Neuronal stem cell (in vitro differentiated cells): Measurements from ENCODE around the gene SYT14.

Experiments
- DNase-seq: peaks from one replicate; pipeline ENCODE4 v3.0.0-alpha.2; 2013; ENCODE audit warnings: low spot score
- H2AFZ ChIP-seq: one replicate; pipeline ENCODE4 v1.6.1; 2013; ENCODE audit warnings: mild to moderate bottlenecking, low read length, inconsistent platforms
- H2AK5ac ChIP-seq: 2 replicates; pipeline ENCODE4 v1.6.1; 2013; ENCODE audit warnings: low read depth, mild to moderate bottlenecking, inconsistent platforms, low read length, moderate library complexity, mixed read lengths
- H2BK120ac ChIP-seq: 2 replicates; pipeline ENCODE4 v1.6.1; 2013; ENCODE audit warnings: low read depth, mild to moderate bottlenecking, inconsistent platforms, low read length, moderate library complexity, mixed read lengths
- H2BK12ac ChIP-seq: one replicate; pipeline ENCODE4 v1.6.1; 2013; ENCODE audit warnings: low read length, inconsistent platforms
- H2BK15ac ChIP-seq: 2 replicates; pipeline ENCODE4 v1.6.1; 2013; ENCODE audit warnings: mild to moderate bottlenecking, low read length, inconsistent platforms, mixed read lengths
- H2BK5ac ChIP-seq: one replicate; pipeline ENCODE4 v1.6.1; 2013; ENCODE audit warnings: inconsistent platforms, mild to moderate bottlenecking, low read length, moderate library complexity
- H3K14ac ChIP-seq: one replicate; pipeline ENCODE4 v1.6.1; 2013; ENCODE audit warnings: low read length, inconsistent platforms
- H3K18ac ChIP-seq: 2 replicates; pipeline ENCODE4 v1.6.1; 2013; ENCODE audit warnings: low read length, inconsistent platforms
- H3K23ac ChIP-seq: 2 replicates; pipeline ENCODE4 v1.6.1; 2013; ENCODE audit warnings: low read depth, mild to moderate bottlenecking, mixed read lengths, low read length, inconsistent platforms; ENCODE audit not compliant: poor library complexity
- H3K27ac ChIP-seq: replicated peaks from 3 replicates; pipeline ENCODE4 v1.5.1; 2013; ENCODE audit warnings: low read length, inconsistent platforms
- H3K27me3 ChIP-seq, 3 experiments: 2 replicates each; pipeline ENCODE4 v1.6.1; 2013; ENCODE audit warnings: low read length in 3 of 3, mild to moderate bottlenecking in 2 of 3, inconsistent platforms in 1 of 3, low read depth in 1 of 3, mixed read lengths in 1 of 3, moderate library complexity in 1 of 3; ENCODE audit not compliant: control insufficient read depth in 3 of 3, insufficient read depth in 3 of 3
- H3K36me3 ChIP-seq, 2 donors: replicated peaks in 1 of 2; 2 replicates each; pipeline ENCODE4 v1.6.1; 2013; ENCODE audit warnings: low read length in 2 of 2; ENCODE audit not compliant: control insufficient read depth in 2 of 2, insufficient read depth in 2 of 2
- H3K4ac ChIP-seq: 2 replicates; pipeline ENCODE4 v1.6.1; 2013; ENCODE audit warnings: inconsistent platforms, mild to moderate bottlenecking, low read length, moderate library complexity
- H3K4me1 ChIP-seq, 2 donors: 1 replicate in 1 of 2; 2 replicates in 1 of 2; pipeline ENCODE4 v1.6.1; 2013; ENCODE audit warnings: low read length in 2 of 2, low read depth in 1 of 2; ENCODE audit not compliant: control insufficient read depth in 2 of 2, insufficient read depth in 1 of 2
- H3K4me2 ChIP-seq: one replicate; pipeline ENCODE4 v1.6.1; 2013; ENCODE audit warnings: mild to moderate bottlenecking, low read length, inconsistent platforms; ENCODE audit not compliant: insufficient read depth, poor library complexity, severe bottlenecking
- H3K4me3 ChIP-seq, 2 donors: 2 replicates each; pipeline ENCODE4 v1.5.1; 2013; ENCODE audit warnings: low read length in 2 of 2, mild to moderate bottlenecking in 2 of 2, inconsistent platforms in 1 of 2, moderate library complexity in 1 of 2
- H3K79me1 ChIP-seq: one replicate; pipeline ENCODE4 v1.6.1; 2013; ENCODE audit warnings: low read depth, mild to moderate bottlenecking, inconsistent platforms, low read length, moderate library complexity
- H3K9ac ChIP-seq: one replicate; pipeline ENCODE4 v1.6.1; 2013; ENCODE audit warnings: mild to moderate bottlenecking, low read depth, low read length, inconsistent platforms; ENCODE audit not compliant: poor library complexity
- H3K9me3 ChIP-seq, 2 donors: replicated peaks in 1 of 2; 2 replicates each; pipeline versions ENCODE3 to v1.6.1; 2013; ENCODE audit warnings: low read length in 2 of 2, mild to moderate bottlenecking in 2 of 2, inconsistent platforms in 1 of 2, low read depth in 1 of 2, mixed read lengths in 1 of 2, moderate library complexity in 1 of 2; ENCODE audit not compliant: control insufficient read depth in 2 of 2, insufficient read depth in 1 of 2
- H4K8ac ChIP-seq: one replicate; pipeline ENCODE4 v1.6.1; 2013; ENCODE audit warnings: low read depth, mild to moderate bottlenecking, inconsistent platforms, low read length, moderate library complexity
- H4K91ac ChIP-seq: one replicate; pipeline ENCODE4 v1.6.1; 2013; ENCODE audit warnings: low read length, low read depth, mild to moderate bottlenecking, inconsistent platforms; ENCODE audit not compliant: poor library complexity
- WGBS, 2 donors: extraction: QIAGEN DNeasy Blood & Tissue Kit; methylation state at CpG; one replicate each; pipeline ENCODE4 v1.1.7; 2013; ENCODE audit warnings: missing lambda C conversion rate in 2 of 2, mixed read lengths in 1 of 2; ENCODE audit not compliant: insufficient read length in 2 of 2, insufficient replicate concordance in 1 of 2; ENCODE audit errors: extremely low coverage in 2 of 2; 5-methylcytosine and 5-hydroxymethylcytosine counted together

The SYT14 gene

GRCh38 chr1:210214573-210215409 is 276.8 kb downstream of the SYT14 start:
- Histone ChIP-seq H3K4me1 (no peaks in the 10 kb centered on the region), H3K18ac (no peak overlapping the region), H3K27me3 (peaks cover 0 to 2% (median 0%) of the 10 kb centered on the region in 3 experiments), H2BK12ac (no peak overlapping the region), H3K23ac (no peak overlapping the region), H3K4me3 (no peak overlapping the region), H3K27ac (no peak overlapping the region), H2BK15ac (no peak overlapping the region), H3K14ac (no peak overlapping the region), H4K91ac (no peak overlapping the region), H3K9ac (no peak overlapping the region), H2BK120ac (no peak overlapping the region), H4K8ac (no peak overlapping the region), H2AFZ (no peak overlapping the region), H3K4me2 (no peak overlapping the region), H3K4ac (no peak overlapping the region), H3K36me3 (no peaks in the 10 kb centered on the region), H2AK5ac (no peak overlapping the region), H3K79me1 (no peaks in the 10 kb centered on the region), H2BK5ac (no peak overlapping the region), H3K9me3 (no peaks in the 10 kb centered on the region)
- no CpG with 5 or more reads among the region's 4 CpGs for WGBS, 2 donors
- DNase-seq: no peak

- H3K4ac ChIP-seq: no peak overlapping the region
- no peaks in the 10 kb centered on the region for H3K9me3 ChIP-seq
- no peak overlapping the region for H2AFZ ChIP-seq
- no peak overlapping the region for H3K9ac ChIP-seq
- no CpG with 5 or more reads among the region's 5 CpGs for WGBS, 2 donors
- H4K91ac ChIP-seq: no peak overlapping the region
- H3K23ac ChIP-seq: no peak overlapping the region
- no peak for DNase-seq
- H2AK5ac ChIP-seq: no peak overlapping the region
- H3K4me1 ChIP-seq: peaks cover 2 to 4% of the 10 kb centered on the region in 2 donors
- H2BK15ac ChIP-seq: no peak overlapping the region
- no peak overlapping the region for H3K14ac ChIP-seq
- no peak overlapping the region for H3K4me3 ChIP-seq
- no peaks in the 10 kb centered on the region for H3K79me1 ChIP-seq
- no peak overlapping the region for H3K18ac ChIP-seq
- peaks cover 0 to 2% (median 0%) of the 10 kb centered on the region in 3 experiments for H3K27me3 ChIP-seq
- H3K36me3 ChIP-seq: no peaks in the 10 kb centered on the region
- H2BK120ac ChIP-seq: no peak overlapping the region
- no peak overlapping the region for H2BK5ac ChIP-seq
- H3K4me2 ChIP-seq: no peak overlapping the region
- no peak overlapping the region for H4K8ac ChIP-seq
- H2BK12ac ChIP-seq: no peak overlapping the region
- no peak overlapping the region for H3K27ac ChIP-seq
Observed at GRCh38 chr1:210217482-210217881, 279.5 kb downstream of the SYT14 start.

GRCh38 chr1:210218047-210218446 is 280.0 kb downstream of the SYT14 start:
- H3K36me3 ChIP-seq: no peaks in the 10 kb centered on the region
- no peak overlapping the region for H2BK12ac ChIP-seq
- no peak overlapping the region for H4K8ac ChIP-seq
- no CpG with 5 or more reads among the region's 4 CpGs for WGBS, 2 donors
- H2BK120ac ChIP-seq: no peak overlapping the region
- no peak overlapping the region for H2BK15ac ChIP-seq
- H3K4me3 ChIP-seq: no peak overlapping the region
- H3K9me3 ChIP-seq: no peaks in the 10 kb centered on the region
- H2BK5ac ChIP-seq: no peak overlapping the region
- H2AFZ ChIP-seq: no peak overlapping the region
- no peak overlapping the region for H2AK5ac ChIP-seq
- no peak for DNase-seq
- H3K4me1 ChIP-seq: peaks cover 4 to 5% of the 10 kb centered on the region in 2 donors
- no peak overlapping the region for H3K14ac ChIP-seq
- no peak overlapping the region for H3K18ac ChIP-seq
- H4K91ac ChIP-seq: no peak overlapping the region
- H3K79me1 ChIP-seq: no peaks in the 10 kb centered on the region
- H3K9ac ChIP-seq: no peak overlapping the region
- no peak overlapping the region for H3K4ac ChIP-seq
- no peak overlapping the region for H3K27ac ChIP-seq
- peaks cover 0 to 2% (median 0%) of the 10 kb centered on the region in 3 experiments for H3K27me3 ChIP-seq
- H3K23ac ChIP-seq: no peak overlapping the region
- no peak overlapping the region for H3K4me2 ChIP-seq
